Ovary (tissue), 10 donors: Measurements from ENCODE around the gene MIX23. TPM values are rescaled to one million over a fixed set of nuclear protein-coding genes. Genes with fewer than 3 reads are reported as not detected.

Experiments
- DNase-seq, 5 donors: peaks; one replicate each; pipeline ENCODE4 v3.0.0-alpha.2; 2019 to 2020
- H3K27ac ChIP-seq, 2 donors: fragments of 200-600 bp; one replicate each; pipeline versions ENCODE4 v1.5.1 to v1.8.0; 2019 to 2022
- H3K27me3 ChIP-seq: fragments of 200-600 bp; one replicate; pipeline ENCODE4 v1.8.0; 2022
- H3K36me3 ChIP-seq: fragments of 200-600 bp; sonication (generic); one replicate; pipeline ENCODE4 v1.5.1; 2019
- H3K4me1 ChIP-seq: one replicate; pipeline ENCODE4 v1.8.1; 2013; ENCODE audit warnings: mild to moderate bottlenecking, moderate library complexity; ENCODE audit not compliant: insufficient read depth
- H3K4me3 ChIP-seq: fragments of 200-600 bp; sonication (generic); one replicate; pipeline ENCODE4 v1.5.1; 2017
- H3K9me3 ChIP-seq, 2 donors: fragments of 200-600 bp in 1 of 2; sonication (generic) in 1 of 2; one replicate each; pipeline versions ENCODE4 v1.5.1 to v1.8.1; 2013 to 2019; ENCODE audit warnings: mild to moderate bottlenecking in 1 of 2, moderate library complexity in 1 of 2
- CTCF ChIP-seq, 3 donors: fragments of 450-650 bp in 2 of 3; fragments of 200-600 bp in 1 of 3; IDR thresholded peaks; one replicate each; pipeline versions ENCODE4 v1.5.1 to v1.8.0; 2016 to 2022; ENCODE audit warnings: antibody characterized with exemption in 3 of 3, mild to moderate bottlenecking in 1 of 3
- EP300 ChIP-seq: sonication (generic); formaldehyde crosslinking; IDR thresholded peaks from one replicate; pipeline ENCODE4 v1.6.1; 2017; ENCODE audit warnings: antibody characterized with exemption
- POLR2A ChIP-seq: fragments of 450-650 bp; IDR thresholded peaks from one replicate; pipeline ENCODE4 v1.6.1; 2017; ENCODE audit warnings: antibody characterized with exemption, mild to moderate bottlenecking, moderate library complexity
- WGBS, 3 donors: extraction: QIAGEN DNeasy Blood & Tissue Kit in 1 of 3; methylation state at CpG; one replicate each; pipeline versions ENCODE4 v1.1.5 to v1.1.7; 2013 to 2017; 5-methylcytosine and 5-hydroxymethylcytosine counted together
- intact Hi-C, 4 donors: fragments of 100-400 bp; cut with DNase I; formaldehyde crosslinking; loops; one replicate each; pipeline versions ENCODE4 v1.11.0 to v1.15.1; 2022 to 2023
- long read RNA-seq, 3 donors: library from polyadenylated mRNA in 2 of 3; unstranded in 2 of 3; transcript quantifications; one replicate each; pipeline ENCODE4 v2.0.0 and lab custom pipeline, GENCODE V29; 2021 to 2026
- polyA plus RNA-seq, 2 donors: library from polyadenylated mRNA; stranded (reverse); fragments of 200-250 nt in 1 of 2; fragments of 350-450 nt in 1 of 2; fragmentation: Illumina TruSeq in 1 of 2; extraction: RNeasy Lipid Tissue Mini Kit (QIAGEN cat#74804) in 1 of 2; gene quantifications; one replicate each; pipeline ENCODE4 v1.2.3, GENCODE V29; 2013 to 2014
- total RNA-seq, 7 donors: library from RNA; depleted of rRNA in 2 of 7; stranded (reverse); fragments of >200 nt in 2 of 7; fragmentation: NEBNext Ultra II Directional in 3 of 7; extraction: Animal tissue kit (Norgen Biotek cat#: 25700) in 3 of 7; gene quantifications; one replicate each; pipeline versions ENCODE4 v1.1.0 to v1.2.4, GENCODE V29; 2016 to 2023
- donor health status: DM: no; HTN: no; CAD: no; lungs with moderate emphysema.
- donor health status: DM: no; HTN: no; CAD: no.
- donor health status: Bipolar disorder and iron deficiency.
- donor health status: DM: yes; HTN: yes; CAD: no.
- donor health status: DM: no; HTN: no; CAD: no.
- donor health status: DM: yes; HTN: yes; CAD: no.

MIX23 gene
- total RNA-seq (10 to 100 TPM in 6 of 7 donors, 1 to 10 TPM in 1; 8.0 to 26.7 (median 16.7) TPM), polyA plus RNA-seq (10 to 100 TPM; 13.5 to 30.7 TPM)
- long read RNA-seq, donor 1, transcript CCDC58-201 (5 exons, 720 nt): major isoform, 5 of 8 reads
- long read RNA-seq, donor 1, partial matches to known transcripts: 0 of 8 reads
- long read RNA-seq, donor 1, other reads (novel, unspliced or antisense): 2 of 8 reads
- long read RNA-seq, donor 2, partial matches to known transcripts: 43 of 165 reads
- long read RNA-seq, donor 2, other reads (novel, unspliced or antisense): 117 of 165 reads
- long read RNA-seq, donor 3, transcript CCDC58-201 (5 exons, 720 nt): major isoform, 10 of 11 reads
- long read RNA-seq, donor 3, partial matches to known transcripts: 0 of 11 reads
- long read RNA-seq, donor 3, other reads (novel, unspliced or antisense): 1 of 11 reads

DNA sequence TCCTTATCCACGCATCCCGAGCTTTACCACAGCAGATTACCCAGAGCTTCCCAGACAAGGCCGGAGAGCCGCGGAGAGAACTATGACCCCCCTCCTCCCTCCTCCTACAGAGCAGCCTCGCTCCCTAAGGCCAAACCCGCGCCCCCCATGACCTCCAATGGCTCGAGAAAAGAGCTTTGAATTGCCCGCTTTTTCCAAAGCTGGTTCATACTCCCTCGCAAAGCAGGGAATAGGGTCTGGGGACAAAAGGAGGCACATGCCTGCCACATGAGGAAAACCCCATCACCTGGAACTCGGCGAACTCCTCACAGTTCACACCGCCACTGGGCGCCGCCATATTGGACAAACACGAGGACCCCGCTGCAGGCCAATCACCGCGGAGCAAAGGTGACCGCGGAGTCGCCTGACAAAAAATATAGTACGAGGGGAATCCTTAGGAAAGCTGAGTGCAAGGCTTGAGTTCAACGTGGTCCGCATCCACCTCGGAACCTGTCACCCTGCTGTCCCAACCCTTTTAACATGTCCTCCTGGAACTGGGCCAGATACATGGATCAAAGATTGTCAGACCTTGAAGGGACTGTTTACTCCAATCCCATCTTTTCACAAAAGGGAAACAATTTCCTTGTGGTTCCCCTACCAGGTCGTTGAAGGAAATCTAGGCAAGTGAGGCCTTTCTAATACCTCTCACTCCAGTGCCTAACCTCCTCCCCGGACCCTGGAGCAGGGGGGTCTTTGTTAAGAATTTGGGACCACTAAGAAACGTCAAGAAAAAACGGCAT is at the start of gene MIX23:
MIX23 (minus strand) TSS at position 344 of the 779 bp plus-strand sequence; CDS start at position 337, 7 bp downstream.
- WGBS, 3 donors: 0 to 1% (median 0%) methylated on average over 31 of the region's 31 CpGs
- no peak for TF ChIP-seq EP300
- no peak for TF ChIP-seq CTCF (IDR thresholded peaks at IDR 0.05)
- peak; percentile 42 for TF ChIP-seq POLR2A
- Histone ChIP-seq H3K27ac (peak within 1 kb of the TSS; percentile 83 to 86), H3K4me1 (no peaks in the 10 kb centered on the region), H3K9me3 (no peaks in the 10 kb centered on the region), H3K4me3 (peak within 1 kb of the TSS; percentile 75), H3K27me3 (no peaks in the 10 kb centered on the region), H3K36me3 (no peaks in the 10 kb centered on the region)
- DNase-seq: peak; percentile 82 to 89 (median 84)
- intact Hi-C loops: loop anchor here in 2 of 4 donors (5.0 to 10.0 kb wide), 3 partner anchors 412 to 838 kb away; partner anchors contain the start of genes HSPBAP1 (in 1 of the 2), POLQ (in 1 of the 2) and SLC49A4 (in 1 of the 2)

GRCh38 chr3:122430371-122430770 is 47.3 kb upstream of the MIX23 start:
- TF ChIP-seq POLR2A: no peak
- H3K27me3 ChIP-seq: no peaks in the 10 kb centered on the region
- H3K4me3 ChIP-seq: no peak overlapping the region
- H3K4me1 ChIP-seq: no peaks in the 10 kb centered on the region
- intact Hi-C loops: no loop called here
- no peak for DNase-seq
- no peaks in the 10 kb centered on the region for H3K36me3 ChIP-seq
- 91 to 97% (median 95%) methylated on average over 2 of the region's 2 CpGs for WGBS, 3 donors
- H3K27ac ChIP-seq: no peak overlapping the region
- no peaks in the 10 kb centered on the region for H3K9me3 ChIP-seq

- Histone ChIP-seq H3K27ac (no peak overlapping the region), H3K4me3 (no peak overlapping the region), H3K36me3 (no peaks in the 10 kb centered on the region), H3K4me1 (no peaks in the 10 kb centered on the region), H3K9me3 (no peaks in the 10 kb centered on the region), H3K27me3 (no peaks in the 10 kb centered on the region)
- no peak for DNase-seq
- no peak for TF ChIP-seq POLR2A
- no peak for TF ChIP-seq EP300
- intact Hi-C loops: no loop called here
- WGBS, 3 donors: 92 to 93% (median 92%) methylated on average over 2 of the region's 2 CpGs
Observed at GRCh38 chr3:122427857-122428471, 44.9 kb upstream of the MIX23 start.

DNA sequence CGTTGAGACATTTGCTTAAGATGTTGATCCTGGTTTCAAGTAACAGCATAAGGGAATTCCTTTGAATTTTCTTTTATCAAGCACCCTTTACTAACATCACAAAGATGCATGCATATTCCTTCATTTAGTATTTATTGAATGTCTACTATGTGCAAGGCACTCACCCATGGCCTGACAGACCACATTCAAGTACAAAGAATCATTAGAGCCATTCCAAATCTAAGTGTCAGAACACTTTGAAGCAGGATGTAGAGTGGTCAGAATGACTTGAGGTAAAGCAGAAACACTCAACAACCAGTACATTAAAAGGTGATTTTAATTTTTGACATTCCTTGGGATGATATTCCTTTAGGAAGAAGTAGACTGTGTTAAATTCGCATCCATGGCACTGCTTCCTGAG is 38.8 kb upstream of the MIX23 start:
- Histone ChIP-seq H3K4me1 (peaks cover 3% of the 10 kb centered on the region), H3K27ac (no peak overlapping the region), H3K4me3 (no peak overlapping the region), H3K36me3 (no peaks in the 10 kb centered on the region), H3K9me3 (no peaks in the 10 kb centered on the region), H3K27me3 (no peaks in the 10 kb centered on the region)
- 85 to 89% (median 88%) methylated on average over 2 of the region's 2 CpGs for WGBS, 3 donors
- no peak for DNase-seq
- intact Hi-C loops: no loop called here
- TF ChIP-seq EP300 (no peak), POLR2A (no peak), CTCF (IDR thresholded peaks at IDR 0.05) (no peak)

- Histone ChIP-seq H3K36me3 (no peaks in the 10 kb centered on the region), H3K9me3 (no peaks in the 10 kb centered on the region), H3K27me3 (no peaks in the 10 kb centered on the region), H3K4me1 (peaks cover 4% of the 10 kb centered on the region), H3K27ac (no peak overlapping the region), H3K4me3 (no peak overlapping the region)
- 78 to 84% (median 84%) methylated on average over 4 of the region's 4 CpGs for WGBS, 3 donors
- TF ChIP-seq EP300 (no peak), CTCF (IDR thresholded peaks at IDR 0.05) (no peak), POLR2A (no peak)
- DNase-seq: no peak
- intact Hi-C loops: no loop called here
Observed at GRCh38 chr3:122421101-122421500, 38.1 kb upstream of the MIX23 start.
